Uterus (tissue), 4 donors: ENCODE data around the gene SKIDA1. TPM values are rescaled to one million over a fixed set of nuclear protein-coding genes. Genes with fewer than 3 reads are reported as not detected.

Source experiments
- DNase-seq, 2 donors: peaks; one replicate each; pipeline ENCODE4 v3.0.0-alpha.2; 2019 to 2020
- H3K27ac ChIP-seq, 2 donors: fragments of 200-600 bp; sonication (generic); 1 replicate in 1 of 2; 2 replicates in 1 of 2; pipeline ENCODE4 v1.5.1; 2016 to 2018
- H3K27me3 ChIP-seq, 2 donors: fragments of 200-600 bp; sonication (generic); one replicate each; pipeline ENCODE4 v1.5.1; 2018 to 2019; ENCODE audit warnings: control low read depth in 1 of 2
- H3K36me3 ChIP-seq, 2 donors: fragments of 200-600 bp; sonication (generic); one replicate each; pipeline ENCODE4 v1.5.1; 2019; ENCODE audit warnings: control low read depth in 1 of 2
- H3K4me1 ChIP-seq, 2 donors: fragments of 200-600 bp; sonication (generic); one replicate each; pipeline ENCODE4 v1.5.1; 2018 to 2019; ENCODE audit warnings: control low read depth in 1 of 2
- H3K4me3 ChIP-seq, 2 donors: fragments of 200-600 bp; sonication (generic); 1 replicate in 1 of 2; 2 replicates in 1 of 2; pipeline ENCODE4 v1.5.1; 2018 to 2019; ENCODE audit warnings: mild to moderate bottlenecking in 1 of 2
- H3K9me3 ChIP-seq, 2 donors: fragments of 200-600 bp; sonication (generic); one replicate each; pipeline ENCODE4 v1.5.1; 2019; ENCODE audit warnings: control low read depth in 1 of 2
- CTCF ChIP-seq, 4 experiments: fragments of 200-600 bp in 2 of 4; fragments of 450-650 bp in 2 of 4; sonication (generic) in 2 of 4; IDR thresholded peaks; one replicate each; pipeline ENCODE4 v1.5.1; 2016 to 2019; ENCODE audit warnings: antibody characterized with exemption in 4 of 4, mild to moderate bottlenecking in 2 of 4, moderate library complexity in 1 of 4
- POLR2A ChIP-seq, 2 donors: fragments of 450-650 bp; IDR thresholded peaks; one replicate each; pipeline ENCODE4 v1.6.1; 2016; ENCODE audit warnings: antibody characterized with exemption in 2 of 2, mild to moderate bottlenecking in 1 of 2, moderate library complexity in 1 of 2
- intact Hi-C: fragments of 100-400 bp; cut with DNase I; formaldehyde crosslinking; loops from one replicate; pipeline ENCODE4 v1.15.1; 2023; ENCODE audit warnings: low total_unique reads
- total RNA-seq, 4 donors: library from RNA; depleted of rRNA in 3 of 4; stranded (reverse); fragments of >200 nt in 3 of 4; gene quantifications; one replicate each; pipeline versions ENCODE4 v1.1.0 to v1.2.4, GENCODE V29; 2014 to 2023
- donor health status: DM: yes; HTN: yes; CAD: no.

The SKIDA1 gene
- total RNA-seq, 4 donors from 2014 or later: 0.26 to 4.9 (median 1.6) TPM; not detected in 1

- Histone ChIP-seq H3K27me3 (no peaks in the 10 kb centered on the region), H3K36me3 (no peaks in the 10 kb centered on the region), H3K4me1 (peaks cover 0 to 8% of the 10 kb centered on the region in 2 donors), H3K9me3 (no peaks in the 10 kb centered on the region), H3K27ac (no peak overlapping the region), H3K4me3 (no peak overlapping the region)
- TF ChIP-seq CTCF (IDR thresholded peaks at IDR 0.05): no peak
- no peak for TF ChIP-seq POLR2A (IDR thresholded peaks at IDR 0.05)
- DNase-seq: no peak
- intact Hi-C loops: loop anchor here (10.0 kb wide), 1 partner anchor 831 kb away; the partner anchor contains the start of gene BMI1
Measured at GRCh38 chr10:21493784-21494183, 31.7 kb downstream of the SKIDA1 start.

DNA sequence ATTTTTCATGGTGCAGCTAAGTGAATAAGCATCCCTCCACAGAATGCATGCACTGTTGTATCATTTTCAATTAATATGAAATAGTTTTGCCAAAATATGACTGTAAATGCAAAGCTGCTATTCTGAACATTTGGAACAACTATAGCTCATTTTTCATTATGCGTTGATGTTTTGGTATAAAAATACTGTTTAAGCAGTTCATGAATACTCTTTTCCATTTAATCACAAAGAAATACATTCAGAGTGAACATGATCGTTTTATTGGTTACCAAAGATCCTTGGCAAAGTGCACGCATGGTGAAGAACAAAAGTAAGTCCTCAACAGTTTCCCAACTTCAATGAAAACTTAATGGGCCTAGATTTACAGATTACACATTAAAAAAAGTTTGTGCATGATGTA lies 33.1 kb downstream of the SKIDA1 start:
- TF ChIP-seq CTCF (IDR thresholded peaks at IDR 0.05) (no peak), POLR2A (IDR thresholded peaks at IDR 0.05) (no peak)
- H3K36me3 ChIP-seq: no peaks in the 10 kb centered on the region
- H3K27me3 ChIP-seq: no peaks in the 10 kb centered on the region
- H3K9me3 ChIP-seq: no peaks in the 10 kb centered on the region
- intact Hi-C loops: loop anchor here (10.0 kb wide), 1 partner anchor 832 kb away; the partner anchor contains the start of gene BMI1
- no peak overlapping the region for H3K4me3 ChIP-seq
- peaks cover 0 to 8% of the 10 kb centered on the region in 2 donors for H3K4me1 ChIP-seq
- DNase-seq: no peak
- H3K27ac ChIP-seq: no peak overlapping the region

DNA sequence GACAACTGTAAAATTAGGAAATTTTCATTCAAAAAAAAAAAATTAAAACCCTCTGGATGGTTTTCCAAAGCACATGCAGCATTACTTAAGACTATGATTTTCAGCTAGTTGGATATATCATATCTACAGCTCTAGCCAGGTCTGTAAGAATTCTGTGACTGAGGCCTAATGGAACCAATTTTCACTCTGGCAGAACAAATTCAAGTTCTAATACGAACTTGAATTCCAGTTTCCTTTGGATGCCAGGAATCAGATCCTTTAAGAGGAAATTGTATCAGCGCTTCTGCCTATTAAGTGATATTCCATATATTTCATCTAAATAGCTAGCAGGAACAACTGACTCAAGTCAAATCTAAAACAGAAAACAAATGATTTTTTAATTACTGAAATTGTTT lies 34.8 kb downstream of the SKIDA1 start:
- H3K27ac ChIP-seq: no peak overlapping the region
- no peak overlapping the region for H3K4me3 ChIP-seq
- no peaks in the 10 kb centered on the region for H3K27me3 ChIP-seq
- no peak for TF ChIP-seq CTCF (IDR thresholded peaks at IDR 0.05)
- TF ChIP-seq POLR2A (IDR thresholded peaks at IDR 0.05): no peak
- no peak for DNase-seq
- intact Hi-C loops: loop anchor here (10.0 kb wide), 1 partner anchor 834 kb away; the partner anchor contains the start of gene BMI1
- peaks cover 0 to 8% of the 10 kb centered on the region in 2 donors for H3K4me1 ChIP-seq
- no peaks in the 10 kb centered on the region for H3K36me3 ChIP-seq
- no peaks in the 10 kb centered on the region for H3K9me3 ChIP-seq

- no peaks in the 10 kb centered on the region for H3K9me3 ChIP-seq
- H3K27ac ChIP-seq: no peak overlapping the region
- peaks cover 0 to 5% of the 10 kb centered on the region in 2 donors for H3K4me1 ChIP-seq
- no peak overlapping the region for H3K4me3 ChIP-seq
- H3K36me3 ChIP-seq: no peaks in the 10 kb centered on the region
- no peak for TF ChIP-seq CTCF (IDR thresholded peaks at IDR 0.05)
- no peak for TF ChIP-seq POLR2A (IDR thresholded peaks at IDR 0.05)
- intact Hi-C loops: loop anchor here (10.0 kb wide), 1 partner anchor 835 kb away; the partner anchor contains the start of gene BMI1
- H3K27me3 ChIP-seq: no peaks in the 10 kb centered on the region
- no peak for DNase-seq
Measured at GRCh38 chr10:21490028-21490710, 35.3 kb downstream of the SKIDA1 start.

GRCh38 chr10:21488957-21489446 lies 36.5 kb downstream of the SKIDA1 start:
- no peak for DNase-seq
- intact Hi-C loops: no loop called here
- Histone ChIP-seq H3K9me3 (no peaks in the 10 kb centered on the region), H3K4me1 (no peaks in the 10 kb centered on the region), H3K36me3 (no peaks in the 10 kb centered on the region), H3K27ac (no peak overlapping the region), H3K27me3 (no peaks in the 10 kb centered on the region), H3K4me3 (no peak overlapping the region)
- no peak for TF ChIP-seq POLR2A (IDR thresholded peaks at IDR 0.05)
- TF ChIP-seq CTCF (IDR thresholded peaks at IDR 0.05): no peak
